HG03066 (cell line): ENCODE data around the gene OSBPL9.
"Not testable (repeated sequence)": the region's sequence is repeated elsewhere in the genome, so short reads cannot be mapped to it uniquely, and the experiment has no call there.

Source experiments
- ATAC-seq: cut with Tn5 transposase; IDR thresholded peaks from one replicate; pipeline ENCODE4 v1.9.1; 2021; ENCODE audit warnings: low read depth; ENCODE audit not compliant: unreplicated experiment

OSBPL9 gene

GRCh38 chr1:51663721-51664120 lies 46.8 kb downstream of the OSBPL9 start:
- no peak for ATAC-seq

- no peak for ATAC-seq
Observed at GRCh38 chr1:51664421-51665240, 47.7 kb downstream of the OSBPL9 start.

- ATAC-seq, result no peak
Observed at GRCh38 chr1:51666478-51666877, 49.6 kb downstream of the OSBPL9 start.

- no peak for ATAC-seq
Observed at GRCh38 chr1:51667561-51667960, 50.7 kb downstream of the OSBPL9 start.

GRCh38 chr1:51669272-51669671 lies 52.4 kb downstream of the OSBPL9 start:
- ATAC-seq, result no peak

- no peak for ATAC-seq
Observed at GRCh38 chr1:51669816-51670215, 52.9 kb downstream of the OSBPL9 start.

- ATAC-seq, result no peak
Observed at GRCh38 chr1:51671527-51672325, 54.8 kb downstream of the OSBPL9 start.

GRCh38 chr1:51673279-51673678 lies 56.4 kb downstream of the OSBPL9 start:
- ATAC-seq, result no peak

- ATAC-seq, result no peak
Observed at GRCh38 chr1:51675177-51675780, 58.4 kb downstream of the OSBPL9 start.

GRCh38 chr1:51679435-51679834 lies 62.5 kb downstream of the OSBPL9 start:
- no peak for ATAC-seq

GRCh38 chr1:51684776-51685175 lies 67.9 kb downstream of the OSBPL9 start:
- no peak for ATAC-seq

GRCh38 chr1:51686450-51686849 lies 69.6 kb downstream of the OSBPL9 start:
- ATAC-seq, result no peak

- no peak for ATAC-seq
Observed at GRCh38 chr1:51689075-51689440, 72.2 kb downstream of the OSBPL9 start.

- ATAC-seq, result no peak
Observed at GRCh38 chr1:51689643-51690042, 72.8 kb downstream of the OSBPL9 start.

- no peak for ATAC-seq
Observed at GRCh38 chr1:51690285-51690961, 73.5 kb downstream of the OSBPL9 start.

GRCh38 chr1:51691920-51692319 lies 75.0 kb downstream of the OSBPL9 start:
- ATAC-seq, result no peak

GRCh38 chr1:51693419-51694155 lies 76.7 kb downstream of the OSBPL9 start:
- no peak for ATAC-seq

GRCh38 chr1:51697166-51697565 lies 80.3 kb downstream of the OSBPL9 start:
- no peak for ATAC-seq

GRCh38 chr1:51699391-51699790 lies 82.5 kb downstream of the OSBPL9 start:
- no peak for ATAC-seq

GRCh38 chr1:51701782-51702181 lies 84.9 kb downstream of the OSBPL9 start:
- not testable (repeated sequence) for ATAC-seq
